WERI-Rb-1 (cell line): ENCODE results near the gene DNAAF5.

ENCODE experiments used
- DNase-seq: peaks from one replicate; pipeline ENCODE4 v3.0.0-alpha.2; 2020
- H3K27ac ChIP-seq: fragments of 250-450 bp; sonication (Bioruptor Pico); 2 replicates; pipeline ENCODE4 v1.5.1; 2020; ENCODE audit warnings: mild to moderate bottlenecking, moderate library complexity
- H3K27me3 ChIP-seq: fragments of 250-450 bp; sonication (Bioruptor Pico); 2 replicates; pipeline ENCODE4 v1.5.1; 2021; ENCODE audit warnings: mild to moderate bottlenecking, low read depth, moderate library complexity; ENCODE audit not compliant: insufficient read depth, severe bottlenecking
- H3K36me3 ChIP-seq: fragments of 250-450 bp; sonication (Bioruptor Pico); 2 replicates; pipeline ENCODE4 v1.5.1; 2020; ENCODE audit warnings: mild to moderate bottlenecking, moderate library complexity
- H3K4me3 ChIP-seq: 2 replicates; pipeline ENCODE4 v1.5.1; 2011; ENCODE audit warnings: low read depth, mild to moderate bottlenecking, control low read depth, low read length
- H3K9me3 ChIP-seq: fragments of 250-450 bp; sonication (Bioruptor Pico); 2 replicates; pipeline ENCODE4 v1.5.1; 2021; ENCODE audit warnings: mild to moderate bottlenecking, moderate library complexity; ENCODE audit not compliant: severe bottlenecking
- TF ChIP-seq, protein P1 (sequence below): IDR thresholded peaks from 2 replicates; pipeline ENCODE4 v1.5.1; 2011; ENCODE audit warnings: low read depth, mild to moderate bottlenecking, control low read depth, inconsistent platforms, low read length

The DNAAF5 gene

DNA sequence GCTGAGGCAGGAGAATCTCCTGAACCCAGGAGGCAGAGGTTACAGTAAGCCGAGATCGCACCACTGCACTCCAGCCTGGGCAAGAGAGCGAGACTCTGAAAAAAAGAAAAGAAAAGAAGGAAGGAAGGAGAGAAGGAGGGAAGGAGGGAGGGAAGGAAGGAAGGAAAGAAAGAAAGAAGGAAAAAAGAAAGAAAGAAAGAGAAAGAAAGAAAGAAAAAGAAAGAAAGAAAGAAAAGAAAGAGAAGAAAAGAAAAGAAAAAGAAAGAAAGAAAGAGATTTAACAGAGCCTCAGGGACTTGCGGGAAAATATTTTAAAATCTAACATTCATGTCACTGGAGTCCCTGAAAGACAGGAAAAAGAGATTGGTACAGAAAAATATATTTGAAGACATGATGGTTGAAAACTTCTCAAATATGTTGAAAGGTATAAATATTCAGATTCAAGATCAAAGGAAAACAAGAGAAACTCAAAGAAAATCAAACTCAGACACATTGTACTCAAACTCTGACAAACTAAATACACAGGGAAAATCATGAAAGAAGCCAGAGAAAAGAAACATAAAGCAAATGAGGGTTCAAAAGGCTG is 25.3 kb upstream of the DNAAF5 start:
- Histone ChIP-seq H3K9me3 (peaks cover 8% of the 10 kb centered on the region), H3K27ac (no peak overlapping the region), H3K27me3 (no peaks in the 10 kb centered on the region), H3K36me3 (peaks cover 4% of the 10 kb centered on the region), H3K4me3 (no peak overlapping the region)
- no peak for DNase-seq
- TF ChIP-seq, protein P1, sequence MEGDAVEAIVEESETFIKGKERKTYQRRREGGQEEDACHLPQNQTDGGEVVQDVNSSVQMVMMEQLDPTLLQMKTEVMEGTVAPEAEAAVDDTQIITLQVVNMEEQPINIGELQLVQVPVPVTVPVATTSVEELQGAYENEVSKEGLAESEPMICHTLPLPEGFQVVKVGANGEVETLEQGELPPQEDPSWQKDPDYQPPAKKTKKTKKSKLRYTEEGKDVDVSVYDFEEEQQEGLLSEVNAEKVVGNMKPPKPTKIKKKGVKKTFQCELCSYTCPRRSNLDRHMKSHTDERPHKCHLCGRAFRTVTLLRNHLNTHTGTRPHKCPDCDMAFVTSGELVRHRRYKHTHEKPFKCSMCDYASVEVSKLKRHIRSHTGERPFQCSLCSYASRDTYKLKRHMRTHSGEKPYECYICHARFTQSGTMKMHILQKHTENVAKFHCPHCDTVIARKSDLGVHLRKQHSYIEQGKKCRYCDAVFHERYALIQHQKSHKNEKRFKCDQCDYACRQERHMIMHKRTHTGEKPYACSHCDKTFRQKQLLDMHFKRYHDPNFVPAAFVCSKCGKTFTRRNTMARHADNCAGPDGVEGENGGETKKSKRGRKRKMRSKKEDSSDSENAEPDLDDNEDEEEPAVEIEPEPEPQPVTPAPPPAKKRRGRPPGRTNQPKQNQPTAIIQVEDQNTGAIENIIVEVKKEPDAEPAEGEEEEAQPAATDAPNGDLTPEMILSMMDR: no peak

DNA sequence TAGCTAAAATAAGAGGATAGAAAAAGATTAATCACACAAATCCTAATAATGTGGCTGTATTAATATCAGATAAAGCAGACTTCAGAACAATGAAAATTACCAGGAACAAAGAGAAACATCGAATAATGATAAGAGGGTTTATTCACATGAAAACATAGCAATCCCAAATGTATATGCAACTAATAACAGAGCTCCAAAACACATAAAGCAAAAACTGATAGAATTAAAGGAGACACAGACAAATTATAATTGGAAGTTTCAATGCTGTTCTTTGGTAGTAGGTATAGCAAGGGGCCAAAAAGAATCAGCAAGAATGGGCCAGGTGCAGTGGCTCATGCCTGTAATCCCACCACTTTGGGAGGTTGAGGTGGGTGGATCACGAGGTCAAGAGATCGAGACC is 23.4 kb upstream of the DNAAF5 start:
- H3K27ac ChIP-seq: no peak overlapping the region
- DNase-seq: no peak
- TF ChIP-seq, protein P1: no peak
- peaks cover 7% of the 10 kb centered on the region for H3K36me3 ChIP-seq
- peaks cover 8% of the 10 kb centered on the region for H3K9me3 ChIP-seq
- no peaks in the 10 kb centered on the region for H3K27me3 ChIP-seq
- H3K4me3 ChIP-seq: no peak overlapping the region

DNA sequence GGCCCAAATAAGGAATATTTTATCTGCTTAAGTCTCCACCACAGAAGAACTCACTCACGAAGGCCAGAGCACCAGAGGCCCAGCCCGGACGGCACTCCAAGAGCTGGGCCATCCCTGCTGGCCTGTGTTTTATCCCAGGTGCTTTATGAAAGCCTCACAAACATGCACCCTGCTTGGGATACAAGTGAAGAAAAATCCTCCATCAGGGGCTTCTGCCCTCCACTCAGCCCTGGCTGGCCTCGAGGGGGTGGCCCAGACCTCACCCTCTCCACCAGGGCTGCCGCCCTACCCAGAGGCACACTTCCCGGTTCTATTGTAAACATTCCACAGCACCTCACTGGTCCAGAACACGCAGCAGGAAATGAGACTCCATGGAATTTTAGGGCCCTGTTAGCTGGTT is 19.8 kb upstream of the DNAAF5 start:
- Histone ChIP-seq H3K9me3 (peaks cover 8% of the 10 kb centered on the region), H3K27me3 (no peaks in the 10 kb centered on the region), H3K4me3 (no peak overlapping the region), H3K27ac (no peak overlapping the region), H3K36me3 (peaks cover 7% of the 10 kb centered on the region)
- TF ChIP-seq, protein P1: no peak
- DNase-seq: no peak

DNA sequence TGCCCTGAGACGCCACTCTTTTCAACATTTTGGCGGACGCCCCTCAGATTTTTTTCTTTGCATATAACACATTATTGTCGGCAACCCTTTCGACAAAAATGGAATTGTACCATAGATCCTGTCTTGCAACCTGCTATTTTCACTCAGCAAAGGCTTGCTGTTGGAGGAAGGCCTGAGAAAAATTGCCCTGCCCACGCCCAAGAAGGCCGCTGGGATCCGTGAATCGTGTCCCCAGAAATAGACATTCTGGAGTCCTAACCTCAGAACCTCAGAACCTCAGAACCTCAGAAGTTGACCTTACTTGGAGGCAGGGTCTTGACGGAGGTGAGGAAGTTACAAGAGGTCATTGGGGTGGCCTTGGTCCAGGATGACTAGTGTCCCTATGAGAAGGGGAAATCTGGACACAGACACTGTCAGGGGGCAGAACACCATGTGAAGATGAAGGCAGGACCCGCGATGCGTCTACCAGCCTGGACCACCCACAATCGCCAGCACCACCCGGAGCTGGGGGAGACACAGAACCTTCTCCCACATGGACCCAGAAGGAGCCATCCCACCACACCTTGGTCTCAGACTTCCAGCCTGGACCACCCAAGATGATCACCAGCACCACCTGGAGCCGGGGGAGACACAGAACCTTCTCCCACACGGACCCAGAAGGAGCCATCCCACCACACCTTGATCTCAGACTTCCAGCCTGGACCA is 19.1 kb upstream of the DNAAF5 start:
- DNase-seq: no peak
- Histone ChIP-seq H3K27me3 (no peaks in the 10 kb centered on the region), H3K4me3 (no peak overlapping the region), H3K36me3 (peaks cover 7% of the 10 kb centered on the region), H3K9me3 (peaks cover 8% of the 10 kb centered on the region), H3K27ac (no peak overlapping the region)
- TF ChIP-seq, protein P1: no peak

DNA sequence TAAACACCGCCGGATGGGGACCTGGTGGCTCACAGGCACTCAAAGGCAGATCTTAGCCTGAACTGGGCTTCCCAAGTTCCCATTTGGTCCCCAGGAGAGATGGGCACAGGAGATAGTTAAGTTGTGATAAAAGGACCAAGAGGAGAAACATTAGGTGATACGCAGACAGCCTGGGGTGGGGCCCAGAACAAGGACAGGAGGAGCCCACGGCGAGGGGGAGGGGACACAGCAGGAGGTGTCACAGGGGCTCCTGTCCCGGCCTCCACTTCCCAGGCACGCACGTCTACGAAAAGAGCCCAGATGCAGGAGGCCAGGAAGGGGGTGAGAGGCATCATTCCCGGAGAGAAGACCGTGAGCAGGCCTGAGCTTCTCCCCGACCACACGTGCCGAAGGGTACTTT is 16.3 kb upstream of the DNAAF5 start:
- peaks cover 4% of the 10 kb centered on the region; the same call in 1 of the 2 replicates for H3K36me3 ChIP-seq
- H3K4me3 ChIP-seq: no peak overlapping the region
- H3K27me3 ChIP-seq: no peaks in the 10 kb centered on the region
- H3K9me3 ChIP-seq: no peaks in the 10 kb centered on the region
- DNase-seq: no peak
- TF ChIP-seq, protein P1: no peak
- no peak overlapping the region for H3K27ac ChIP-seq
